CD4-positive, alpha-beta memory T cell (primary cell): ENCODE data around the gene PEA15. TPM values are rescaled to one million over a fixed set of nuclear protein-coding genes. Genes with fewer than 3 reads are reported as not detected.

Experiments
- CTCF ChIA-PET: fragments of 350-600 bp; sonication (Branson Sonifier 250); formaldehyde crosslinking; loops from one replicate; lab custom pipeline; 2021; ENCODE audit warnings: inconsistent platforms; ENCODE audit not compliant: partially characterized antibody; lab: Charles Lee
- POLR2A ChIA-PET: fragments of 350-600 bp; sonication (Branson Sonifier 250); formaldehyde crosslinking; loops from one replicate; lab custom pipeline; 2021; ENCODE audit not compliant: partially characterized antibody; lab: Charles Lee
- DNase-seq, 5 donors: peaks; one replicate each; pipeline versions ENCODE4 v3.0.0 to v3.0.0-alpha.2; 2020 to 2022; ENCODE audit warnings: mixed read lengths in 1 of 5
- H3K27ac ChIP-seq: one replicate; pipeline ENCODE4 v1.7.0; 2013; ENCODE audit warnings: low read depth, low read length
- H3K27me3 ChIP-seq: 2 replicates; pipeline ENCODE4 v1.7.0; 2013; ENCODE audit warnings: mild to moderate bottlenecking, low read length, moderate library complexity; ENCODE audit not compliant: insufficient read depth
- H3K36me3 ChIP-seq: 2 replicates; pipeline ENCODE4 v1.7.0; 2013; ENCODE audit warnings: mild to moderate bottlenecking, low read length, moderate library complexity; ENCODE audit not compliant: insufficient read depth
- H3K4me1 ChIP-seq: 2 replicates; pipeline ENCODE4 v1.7.0; 2013; ENCODE audit warnings: mild to moderate bottlenecking, low read length, moderate library complexity; ENCODE audit not compliant: insufficient read depth
- H3K4me3 ChIP-seq, 2 donors: one replicate each; pipeline ENCODE4 v1.7.0; 2013; ENCODE audit warnings: low read length in 2 of 2, mild to moderate bottlenecking in 1 of 2
- H3K9me3 ChIP-seq, 2 donors: one replicate each; pipeline ENCODE4 v1.7.0; 2013; ENCODE audit warnings: low read length in 2 of 2, control low read depth in 1 of 2; ENCODE audit not compliant: control insufficient read depth in 1 of 2
- H3K27ac Mint-ChIP-seq, 7 donors: one replicate each; pipeline ENCODE4 v1.8.0; 2020 to 2021; ENCODE audit warnings: mixed read lengths in 7 of 7, mild to moderate bottlenecking in 6 of 7, inconsistent platforms in 3 of 7, moderate library complexity in 3 of 7
- H3K27me3 Mint-ChIP-seq, 2 donors: one replicate each; pipeline ENCODE4 v1.8.0; 2020 to 2021; ENCODE audit warnings: mixed read lengths in 2 of 2
- H3K36me3 Mint-ChIP-seq, 2 donors: one replicate each; pipeline ENCODE4 v1.8.0; 2020 to 2021; ENCODE audit warnings: mixed read lengths in 2 of 2, inconsistent platforms in 1 of 2, mild to moderate bottlenecking in 1 of 2
- H3K4me1 Mint-ChIP-seq, 4 donors: one replicate each; pipeline ENCODE4 v1.8.0; 2020 to 2021; ENCODE audit warnings: mixed read lengths in 4 of 4, mild to moderate bottlenecking in 1 of 4
- H3K4me3 Mint-ChIP-seq, 8 donors: one replicate each; pipeline ENCODE4 v1.8.0; 2020 to 2021; ENCODE audit warnings: mixed read lengths in 8 of 8, mild to moderate bottlenecking in 7 of 8, moderate library complexity in 6 of 8, inconsistent platforms in 3 of 8
- H3K9me3 Mint-ChIP-seq, 8 donors: one replicate each; pipeline ENCODE4 v1.8.0; 2020 to 2021; ENCODE audit warnings: mixed read lengths in 8 of 8, mild to moderate bottlenecking in 5 of 8, inconsistent platforms in 3 of 8, moderate library complexity in 1 of 8
- intact Hi-C: fragments of 100-400 bp; cut with micrococcal nuclease; formaldehyde crosslinking; loops from one replicate; pipeline ENCODE4 v1.15.1; 2023
- polyA plus RNA-seq, 2 donors: library from polyadenylated mRNA; unstranded; fragments of 300-500 nt; fragmentation: Illumina TruSeq; gene quantifications; one replicate each; pipeline ENCODE4 v1.2.3, GENCODE V29; 2021
- total RNA-seq, 2 experiments: library from RNA; stranded (reverse); gene quantifications; one replicate each; pipeline ENCODE4 v1.2.3, GENCODE V29; 2021

Gene PEA15
- total and polyA plus RNA-seq, 4 experiments from 2014 or later, result 7.6 to 25.1 (median 16.6) TPM

GRCh38 chr1:160260406-160261382, 55.5 kb downstream of the PEA15 start:
- no peaks in the 10 kb centered on the region for H3K27me3 ChIP-seq
- peaks cover 51% of the 10 kb centered on the region for H3K4me1 ChIP-seq
- H3K9me3 ChIP-seq, result no peaks in the 10 kb centered on the region
- Mint-ChIP-seq H3K4me3 (peak overlapping the region; percentile 93 to 100 (median 96)), H3K27me3 (no peaks in the 10 kb centered on the region), H3K9me3 (peaks cover 0 to 1% (median 0%) of the 10 kb centered on the region in 8 donors), H3K36me3 (peaks cover 9 to 29% of the 10 kb centered on the region in 2 donors), H3K4me1 (peaks cover 28 to 71% (median 51%) of the 10 kb centered on the region in 4 donors), H3K27ac (peak overlapping the region; percentile 96 to 100 (median 99))
- CTCF ChIA-PET, result interaction anchor here (0.7 to 7.9 kb wide), 6 partner anchors 9 to 160 kb away, joined by 3 to 86 read pairs (median 6); partner anchors contain the start of gene PEX19
- no peaks in the 10 kb centered on the region for H3K36me3 ChIP-seq
- intact Hi-C loops, result loop anchor here (1.0 to 10.0 kb wide), 2 partner anchors 162 to 336 kb away; partner anchors contain the start of genes IGSF8 and TAGLN2
- peak in 2 of 5 donors; percentile 4 to 8 for DNase-seq
- POLR2A ChIA-PET, result interaction anchor here (0.8 to 6.0 kb wide), 17 partner anchors 8 to 164 kb away, joined by 3 to 90 read pairs (median 4); partner anchors contain the start of genes IGSF8, PEA15 and PEX19
- peak overlapping the region; percentile 96 for H3K27ac ChIP-seq
- H3K4me3 ChIP-seq, result peak overlapping the region; percentile 0 to 12

DNA sequence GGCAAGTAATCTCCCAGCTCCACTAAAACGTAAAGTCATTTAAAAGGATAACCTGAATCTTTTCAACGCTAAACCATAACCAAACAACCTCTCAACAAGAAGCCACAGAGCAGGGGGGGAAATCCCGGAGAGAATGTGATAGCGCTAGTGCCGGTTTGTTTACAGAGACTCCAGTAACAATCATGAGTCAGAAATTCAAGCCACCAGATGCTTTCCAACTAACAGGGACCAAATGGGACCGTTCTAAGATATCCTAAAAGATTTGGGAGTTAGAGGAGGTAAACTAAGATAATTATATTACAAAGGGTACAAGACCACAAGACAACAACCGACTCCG, 56.3 kb downstream of the PEA15 start:
- POLR2A ChIA-PET, result interaction anchor here (1.0 to 6.0 kb wide), 16 partner anchors 9 to 337 kb away, joined by 3 to 90 read pairs (median 4); partner anchors contain the start of genes IGSF8, PEA15, PEX19 and TAGLN2
- no peaks in the 10 kb centered on the region for H3K36me3 ChIP-seq
- no peaks in the 10 kb centered on the region for H3K9me3 ChIP-seq
- no peaks in the 10 kb centered on the region for H3K27me3 Mint-ChIP-seq
- no peaks in the 10 kb centered on the region for H3K27me3 ChIP-seq
- CTCF ChIA-PET, result interaction anchor here (2.0 to 7.9 kb wide), 3 partner anchors 9 to 161 kb away, joined by 7 to 86 read pairs (median 49); no protein-coding TSS in a partner anchor
- intact Hi-C loops, result loop anchor here (1.0 to 10.0 kb wide), 2 partner anchors 163 to 337 kb away; partner anchors contain the start of genes IGSF8 and TAGLN2
- H3K9me3 Mint-ChIP-seq, result peaks cover 0 to 1% (median 0%) of the 10 kb centered on the region in 8 donors
- H3K4me3 ChIP-seq, result peak overlapping the region; percentile 84 to 91
- peak overlapping the region; percentile 93 to 100 (median 96) for H3K4me3 Mint-ChIP-seq
- H3K27ac ChIP-seq, result peak overlapping the region; percentile 96
- H3K4me1 ChIP-seq, result peaks cover 48% of the 10 kb centered on the region
- peaks cover 9 to 29% of the 10 kb centered on the region in 2 donors for H3K36me3 Mint-ChIP-seq
- peak; percentile 81 to 94 (median 83) for DNase-seq
- peak overlapping the region; percentile 96 to 100 (median 99) for H3K27ac Mint-ChIP-seq
- H3K4me1 Mint-ChIP-seq, result peaks cover 23 to 63% (median 47%) of the 10 kb centered on the region in 4 donors

DNA sequence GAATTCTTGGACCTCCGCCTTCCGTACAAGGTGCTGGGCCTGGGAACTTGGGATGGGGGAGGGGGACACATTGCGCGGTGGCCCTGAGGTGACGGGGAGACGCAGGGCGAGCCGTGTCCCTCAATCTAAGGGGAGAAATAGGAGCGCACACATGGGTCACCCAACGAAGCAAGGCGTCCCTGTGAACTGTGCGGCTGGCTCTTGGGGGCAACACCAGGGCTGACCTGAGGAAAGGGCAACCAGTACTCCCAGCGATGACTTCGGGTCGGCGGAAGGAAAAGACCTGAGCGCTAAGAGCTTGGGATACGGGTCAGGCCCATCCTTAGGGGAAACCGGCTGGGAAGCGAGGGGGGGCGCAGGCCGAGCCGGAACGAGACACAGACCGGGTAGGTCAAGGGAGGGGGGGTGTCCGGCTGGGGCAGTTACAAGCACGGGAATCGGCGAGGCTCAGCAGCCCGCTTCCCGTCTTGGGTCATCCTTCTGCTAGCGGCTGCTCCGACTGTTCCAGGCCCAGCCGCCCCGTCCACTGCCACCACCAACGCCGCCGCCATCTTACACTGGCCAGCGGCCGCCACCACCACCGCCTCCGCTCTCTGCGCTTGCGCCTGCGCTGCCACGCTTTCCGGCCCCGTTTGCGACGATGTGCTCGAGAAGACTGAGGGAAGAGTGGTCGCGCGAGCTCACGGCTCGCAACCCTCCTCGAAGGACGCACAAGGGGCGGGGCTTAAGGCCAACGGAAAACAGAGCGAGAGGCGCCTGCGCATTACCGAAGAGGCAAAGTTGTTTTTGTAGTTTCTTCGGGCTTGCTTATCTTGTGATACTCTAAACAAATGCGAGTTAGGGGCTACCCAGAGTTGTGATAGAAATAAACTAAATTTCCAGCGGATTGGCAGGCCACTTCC, 57.0 kb downstream of the PEA15 start, which contains the start of gene DCAF8:
DCAF8 (minus strand) TSS at position 657 of the 902 bp plus-strand sequence. CDS start 18,541 bp downstream, outside the sequence.
- ChIA-PET CTCF (interaction anchor here (1.0 to 7.9 kb wide), 6 partner anchors 10 to 162 kb away, joined by 3 to 86 read pairs (median 10); partner anchors contain the start of gene PEX19), POLR2A (interaction anchor here (0.6 to 6.0 kb wide), 22 partner anchors 8 to 940 kb away, joined by 3 to 90 read pairs (median 4); partner anchors contain the start of genes IGSF8, NDUFS2, PEA15 and PEX19)
- Mint-ChIP-seq H3K27ac (peak within 1 kb of the TSS; percentile 96 to 100 (median 99)), H3K36me3 (peaks cover 9 to 26% of the 10 kb centered on the region in 2 donors), H3K4me1 (peaks cover 21 to 61% (median 44%) of the 10 kb centered on the region in 4 donors), H3K27me3 (no peaks in the 10 kb centered on the region), H3K4me3 (peak within 1 kb of the TSS; percentile 93 to 100 (median 96)), H3K9me3 (peaks cover 0 to 1% (median 0%) of the 10 kb centered on the region in 8 donors)
- Histone ChIP-seq H3K4me1 (peaks cover 42% of the 10 kb centered on the region), H3K4me3 (peak within 1 kb of the TSS; percentile 84 to 91), H3K9me3 (no peaks in the 10 kb centered on the region), H3K27ac (peak within 1 kb of the TSS; percentile 96), H3K36me3 (no peaks in the 10 kb centered on the region), H3K27me3 (no peaks in the 10 kb centered on the region)
- DNase-seq, result peak; percentile 96 to 98 (median 97)
- intact Hi-C loops, result loop anchor here (1.0 to 10.0 kb wide), 4 partner anchors 23 to 337 kb away; partner anchors contain the start of genes COPA, IGSF8, NCSTN and PEX19

DNA sequence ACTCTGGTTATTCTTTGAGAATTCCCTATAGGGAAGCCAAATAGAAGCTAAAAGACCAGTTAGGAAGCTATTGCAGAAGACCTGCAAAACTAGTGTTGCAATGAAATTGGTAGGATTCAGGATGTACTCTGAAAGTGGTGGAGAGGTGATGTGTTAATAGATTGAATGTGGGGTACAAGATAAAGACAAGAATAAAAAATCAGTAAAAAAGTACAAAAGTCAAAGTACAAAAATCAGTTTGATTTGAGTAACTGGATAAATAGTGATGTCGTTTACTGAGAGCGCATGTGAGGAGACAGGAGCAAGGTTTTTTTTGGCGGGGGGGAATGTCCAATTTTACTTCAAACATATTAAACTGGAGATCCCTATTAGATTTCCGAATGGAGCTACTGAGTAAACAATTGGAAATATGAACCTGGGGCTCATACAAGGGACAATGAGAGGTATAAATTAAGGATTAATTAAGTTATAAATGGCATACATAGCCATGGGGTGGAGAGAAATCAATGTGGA, 59.7 kb downstream of the PEA15 start:
- Mint-ChIP-seq H3K4me3 (no peak overlapping the region), H3K27ac (peak overlapping the region in 3 of 7 donors; percentile 38 to 96 (median 83))
- intact Hi-C loops, result loop anchor here (10.0 kb wide), 1 partner anchor 340 kb away; the partner anchor contains the start of gene TAGLN2

More for the DNA sequence above, 59.7 kb downstream of the PEA15 start:
- peaks cover 14 to 38% (median 26%) of the 10 kb centered on the region in 4 donors for H3K4me1 Mint-ChIP-seq
- H3K27me3 ChIP-seq, result no peaks in the 10 kb centered on the region
- ChIA-PET CTCF (interaction anchor here (1.2 to 7.9 kb wide), 4 partner anchors 13 to 72 kb away, joined by 4 to 86 read pairs (median 30); partner anchors contain the start of gene PEX19), POLR2A (interaction anchor here (0.5 to 6.0 kb wide), 4 partner anchors 12 to 1125 kb away, joined by 5 to 90 read pairs (median 36); partner anchors contain the start of gene PEX19)
- no peak for DNase-seq
- H3K4me1 ChIP-seq, result peaks cover 23% of the 10 kb centered on the region
- peaks cover 0 to 13% of the 10 kb centered on the region in 2 donors for H3K36me3 Mint-ChIP-seq
- H3K27ac ChIP-seq, result no peak overlapping the region
- no peak overlapping the region for H3K4me3 ChIP-seq
- no peaks in the 10 kb centered on the region for H3K27me3 Mint-ChIP-seq
- no peaks in the 10 kb centered on the region for H3K36me3 ChIP-seq
- H3K9me3 ChIP-seq, result no peaks in the 10 kb centered on the region
- H3K9me3 Mint-ChIP-seq, result peaks cover 0 to 1% (median 0%) of the 10 kb centered on the region in 8 donors

Other genes with a start within 250 kb of the PEA15 start
- 10 to 100 TPM; 11.7 to 12.3 TPM for gene PIGM, start 173.4 kb upstream of the PEA15 start, total RNA-seq
- 1 to 10 TPM; 2.9 to 3.5 TPM for gene PIGM, start 173.4 kb upstream of the PEA15 start, polyA plus RNA-seq
- not detected for gene KCNJ10, start 135.2 kb upstream of the PEA15 start, total RNA-seq
- gene KCNJ10, start 135.2 kb upstream of the PEA15 start, polyA plus RNA-seq, result under 1 TPM in 1 of 2 donors, not detected in 1; 0.08 TPM
- gene KCNJ9, start 123.8 kb upstream of the PEA15 start, total RNA-seq, result not detected
- not detected for gene KCNJ9, start 123.8 kb upstream of the PEA15 start, polyA plus RNA-seq
- 10 to 100 TPM; 48.8 to 51.2 TPM for gene IGSF8, start 106.8 kb upstream of the PEA15 start, total RNA-seq
- 10 to 100 TPM; 36.8 to 46.9 TPM for gene IGSF8, start 106.8 kb upstream of the PEA15 start, polyA plus RNA-seq
- gene ATP1A2, start 89.6 kb upstream of the PEA15 start, total RNA-seq, result not detected
- not detected for gene ATP1A2, start 89.6 kb upstream of the PEA15 start, polyA plus RNA-seq
- gene ATP1A4, start 53.8 kb upstream of the PEA15 start, total RNA-seq, result not detected
- gene ATP1A4, start 53.8 kb upstream of the PEA15 start, polyA plus RNA-seq, result not detected
- not detected for gene CASQ1, start 14.8 kb upstream of the PEA15 start, total RNA-seq
- gene CASQ1, start 14.8 kb upstream of the PEA15 start, polyA plus RNA-seq, result not detected
- 100 to 1,000 TPM; 211 to 223 TPM for gene DCAF8, start 57.2 kb downstream of the PEA15 start, total RNA-seq
- 10 to 100 TPM; 57.5 to 67.8 TPM for gene DCAF8, start 57.2 kb downstream of the PEA15 start, polyA plus RNA-seq
- 10 to 100 TPM; 53.5 to 60.6 TPM for gene PEX19, start 79.7 kb downstream of the PEA15 start, total RNA-seq
- gene PEX19, start 79.7 kb downstream of the PEA15 start, polyA plus RNA-seq, result 10 to 100 TPM; 41.2 to 84.0 TPM
- 100 to 1,000 TPM; 128 to 132 TPM for gene COPA, start 137.9 kb downstream of the PEA15 start, total RNA-seq
- 100 to 1,000 TPM; 115 to 150 TPM for gene COPA, start 137.9 kb downstream of the PEA15 start, polyA plus RNA-seq
- 10 to 100 TPM; 62.2 to 68.0 TPM for gene NCSTN, start 138.0 kb downstream of the PEA15 start, total RNA-seq
- gene NCSTN, start 138.0 kb downstream of the PEA15 start, polyA plus RNA-seq, result 10 to 100 TPM; 68.1 to 93.1 TPM
- under 1 TPM; 0.41 to 0.42 TPM for gene NHLH1, start 161.7 kb downstream of the PEA15 start, total RNA-seq
- not detected for gene NHLH1, start 161.7 kb downstream of the PEA15 start, polyA plus RNA-seq
- gene VANGL2, start 195.2 kb downstream of the PEA15 start, total RNA-seq, result not detected
- gene VANGL2, start 195.2 kb downstream of the PEA15 start, polyA plus RNA-seq, result not detected